ENCODE measurements around the gene SUMO2.
A peak's percentile ranks its signal among the peaks of the same experiment; 100 is the strongest.
"Not testable (repeated sequence)": the region's sequence is repeated elsewhere in the genome, so short reads cannot be mapped to it uniquely, and the experiment has no call there.

SUMO2 gene

DNA sequence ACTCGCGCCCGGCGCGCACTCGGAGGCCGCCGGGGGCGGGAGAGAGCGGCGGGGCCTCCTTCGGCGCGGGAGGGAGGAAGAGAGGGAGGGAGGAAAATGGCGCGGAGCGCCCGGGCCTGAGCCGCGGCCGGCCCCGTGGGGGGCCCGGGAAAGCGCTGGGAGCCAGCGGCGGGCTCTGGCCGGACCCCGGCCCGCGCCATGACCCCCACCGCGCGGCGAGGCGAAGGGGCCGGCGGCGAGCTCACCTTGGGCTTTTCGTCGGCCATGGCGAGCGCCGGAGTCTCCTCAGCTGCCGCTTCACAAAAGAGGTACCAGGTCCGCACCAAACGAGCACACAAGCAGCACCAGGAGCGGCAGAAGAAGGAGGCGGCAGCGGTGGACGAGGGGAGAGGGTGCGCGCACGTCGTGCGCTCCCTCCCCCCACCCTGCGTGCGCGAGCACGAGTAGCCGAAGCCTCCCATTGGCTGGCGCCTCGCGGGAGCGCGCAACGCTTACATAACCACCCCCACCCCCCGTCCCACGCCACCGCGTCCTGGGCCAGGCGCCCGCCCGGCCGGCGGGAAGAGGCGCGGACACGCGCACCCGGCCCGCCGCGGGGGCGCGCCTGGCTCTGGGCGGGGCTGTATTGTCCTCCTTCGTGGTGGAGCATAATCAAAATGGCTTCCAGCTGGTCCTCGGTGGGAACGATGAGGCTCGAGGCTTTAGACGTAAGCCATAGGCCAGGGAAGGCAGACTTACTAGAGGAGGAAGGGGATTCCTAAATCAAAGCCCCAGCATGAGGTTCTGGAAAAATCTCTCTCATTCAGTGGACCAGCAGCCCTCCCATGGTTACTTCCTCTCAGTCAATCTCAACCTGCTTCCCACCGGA lies at the start of gene SUMO2:
SUMO2 (minus strand) TSS at position 391 of the 868 bp plus-strand sequence; CDS start at position 266, 125 bp downstream.
- peak; percentile 84 for DNase-seq

DNA sequence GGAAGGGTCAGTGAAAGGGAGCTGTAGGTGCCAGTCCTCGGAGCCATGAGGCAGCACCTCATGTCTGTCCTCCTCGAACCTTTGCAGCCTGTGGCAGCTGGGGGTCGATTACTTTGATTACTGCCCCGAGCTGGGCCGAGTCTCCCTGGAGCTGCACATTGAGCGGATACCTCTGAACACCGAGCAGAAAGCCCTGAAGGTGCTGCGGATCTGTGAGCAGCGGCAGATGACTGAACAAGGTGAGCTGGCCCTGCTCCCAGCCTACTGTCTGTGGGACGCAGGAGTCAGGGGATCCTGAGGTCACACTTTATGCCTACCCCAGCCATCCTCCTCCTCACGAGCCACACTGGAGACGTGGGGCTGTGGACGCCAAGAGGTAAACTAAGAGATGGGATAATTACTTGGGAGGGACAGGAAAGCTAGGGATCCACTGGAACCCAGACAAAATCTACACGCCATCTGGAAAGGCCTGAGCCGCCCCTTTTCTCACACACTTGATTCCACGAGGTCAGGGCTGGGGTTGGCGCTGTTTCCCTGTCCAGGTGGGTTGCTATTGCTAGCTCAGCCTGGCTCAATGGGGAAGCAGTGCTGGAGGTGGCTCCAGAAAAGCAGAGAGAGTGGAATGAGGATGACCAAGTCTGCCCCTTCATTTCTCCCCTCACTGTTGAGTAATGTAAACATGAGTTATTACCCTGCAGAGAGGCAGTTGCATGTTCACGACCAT lies 49.1 kb upstream of the SUMO2 start:
- DNase-seq = no peak

DNA sequence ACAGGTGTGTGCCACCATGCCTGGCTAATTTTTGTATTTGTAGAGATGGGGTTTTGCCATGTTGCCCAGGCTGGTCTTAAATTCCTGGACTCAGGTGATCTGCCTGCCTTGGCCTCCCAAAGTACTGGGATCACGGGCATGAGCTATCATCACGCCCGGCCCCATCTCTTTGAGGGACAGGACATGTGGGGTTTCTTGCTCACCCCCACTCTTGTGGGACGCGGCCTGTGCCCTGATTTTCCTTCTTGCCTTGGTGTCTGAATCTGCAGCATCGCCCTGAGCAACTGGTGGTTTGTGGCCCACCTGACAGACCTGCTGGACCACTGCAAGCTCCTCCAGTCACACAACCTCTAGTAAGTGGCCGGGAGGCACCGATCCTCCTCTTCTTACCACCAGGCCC lies 48.3 kb upstream of the SUMO2 start:
- DNase-seq = no peak

DNA sequence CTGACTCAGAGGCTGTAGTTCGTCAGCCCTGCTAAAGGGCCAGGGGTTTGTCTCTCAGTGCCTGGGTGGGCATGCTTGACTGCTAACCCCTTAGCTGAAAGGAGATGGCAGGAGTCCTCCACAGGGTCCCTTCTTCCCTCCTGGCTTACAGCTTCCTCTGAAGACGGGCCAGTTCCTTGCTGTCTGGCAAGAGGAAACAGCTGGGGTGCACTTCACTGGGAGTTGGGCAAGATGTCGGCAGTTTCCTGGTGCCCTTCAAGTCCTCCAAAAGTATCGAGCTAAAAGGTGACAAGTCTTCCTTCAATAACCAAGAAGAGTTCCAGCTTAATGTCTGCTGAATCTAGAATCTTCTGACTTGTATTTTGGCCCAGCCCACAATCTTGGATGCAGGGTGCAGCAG lies 46.1 kb upstream of the SUMO2 start:
- no peak for DNase-seq

DNA sequence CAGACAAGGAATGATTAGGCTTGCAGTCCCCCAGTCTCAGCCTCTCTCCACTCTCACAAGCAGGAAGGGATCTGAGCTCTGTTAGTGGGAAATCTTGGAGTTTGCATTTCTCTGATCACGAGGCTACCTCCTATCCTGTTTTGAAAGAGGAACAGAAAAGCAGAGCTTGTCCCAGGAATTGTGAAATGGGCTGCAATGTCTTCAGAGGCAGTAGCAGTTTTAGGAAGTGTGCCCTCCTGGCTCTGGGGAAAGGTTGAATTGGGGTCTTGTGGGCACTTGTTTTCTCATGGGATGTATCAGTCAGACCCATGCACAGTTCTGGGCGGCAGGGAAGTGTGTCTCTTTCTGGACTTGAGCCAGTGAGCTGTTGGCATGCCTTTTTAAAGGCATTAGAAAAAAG lies 45.5 kb upstream of the SUMO2 start:
- DNase-seq = no peak

DNA sequence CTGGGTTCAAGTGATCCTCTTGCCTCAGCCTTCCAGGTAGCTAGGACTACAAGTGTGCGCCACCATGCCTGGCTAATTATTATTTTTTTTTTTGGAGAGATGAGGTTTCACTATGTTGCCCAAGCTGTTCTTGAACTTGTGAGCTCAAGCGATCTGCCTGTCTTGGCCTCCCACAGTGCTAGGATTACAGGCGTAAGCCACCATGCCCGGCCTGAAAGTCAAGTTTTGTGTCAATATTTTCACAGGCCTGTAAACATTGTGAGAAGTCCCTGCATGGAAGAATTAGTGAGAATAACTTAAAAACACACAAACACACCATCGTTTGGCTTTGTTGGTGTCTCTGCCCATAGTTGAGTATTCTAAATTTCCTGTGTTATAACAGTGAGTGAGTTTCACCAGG lies 45.0 kb upstream of the SUMO2 start:
- DNase-seq = no peak

DNA sequence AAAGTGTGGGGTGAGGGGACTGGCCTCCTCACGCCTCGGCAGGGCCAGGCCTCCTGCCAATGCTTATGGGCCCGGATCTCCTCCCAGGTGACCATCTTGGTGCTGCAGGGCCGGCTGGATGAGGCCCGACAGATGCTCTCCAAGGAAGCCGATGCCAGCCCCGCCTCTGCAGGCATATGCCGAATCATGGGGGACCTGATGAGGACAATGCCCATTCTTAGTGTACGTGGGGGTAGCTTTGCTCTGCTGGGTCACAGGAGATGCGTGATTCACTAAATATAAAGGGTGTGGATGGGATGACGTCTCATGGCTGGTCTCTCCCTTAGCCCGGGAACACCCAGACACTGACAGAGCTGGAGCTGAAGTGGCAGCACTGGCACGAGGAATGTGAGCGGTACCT lies 42.3 kb upstream of the SUMO2 start:
- DNase-seq = no peak

DNA sequence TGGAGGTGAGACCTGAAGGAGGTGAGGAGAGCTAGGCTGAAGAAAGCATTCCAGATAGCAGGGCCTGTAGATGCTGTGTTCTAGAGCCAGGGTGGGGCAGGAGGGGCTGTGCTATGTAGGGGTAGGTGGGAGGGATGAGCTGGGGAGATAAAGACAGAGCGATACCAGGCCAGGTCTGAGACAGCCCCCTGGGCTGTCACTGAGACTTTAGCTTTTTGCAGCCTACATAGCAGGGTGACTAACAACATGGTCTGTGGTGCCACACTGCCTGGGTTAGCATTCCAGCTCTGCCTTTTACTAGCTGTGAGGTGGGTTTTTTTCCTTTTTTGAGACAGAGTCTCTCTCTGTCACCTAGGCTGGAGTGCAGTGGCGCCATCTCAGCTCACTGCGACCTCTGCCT lies 37.1 kb upstream of the SUMO2 start:
- no peak for DNase-seq

DNA sequence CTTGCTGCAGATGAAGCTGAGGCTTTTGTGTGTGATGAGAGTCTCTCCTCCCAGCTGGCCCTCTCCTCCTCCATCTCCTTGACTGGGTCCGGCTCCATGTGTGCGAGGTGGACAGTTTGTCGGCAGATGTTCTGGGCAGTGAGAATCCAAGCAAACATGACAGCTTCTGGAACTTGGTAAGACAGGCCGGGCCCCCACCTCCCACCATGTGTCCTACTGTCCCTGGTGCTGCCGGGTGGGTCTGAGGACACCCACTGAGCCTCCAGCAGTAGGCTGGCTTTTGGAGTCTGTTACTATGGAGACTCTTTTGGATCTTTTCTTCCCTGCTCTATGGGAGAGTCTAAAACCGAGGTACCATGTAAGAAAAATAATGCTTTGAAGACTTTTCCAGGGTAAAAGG lies 35.4 kb upstream of the SUMO2 start:
- no peak for DNase-seq

DNA sequence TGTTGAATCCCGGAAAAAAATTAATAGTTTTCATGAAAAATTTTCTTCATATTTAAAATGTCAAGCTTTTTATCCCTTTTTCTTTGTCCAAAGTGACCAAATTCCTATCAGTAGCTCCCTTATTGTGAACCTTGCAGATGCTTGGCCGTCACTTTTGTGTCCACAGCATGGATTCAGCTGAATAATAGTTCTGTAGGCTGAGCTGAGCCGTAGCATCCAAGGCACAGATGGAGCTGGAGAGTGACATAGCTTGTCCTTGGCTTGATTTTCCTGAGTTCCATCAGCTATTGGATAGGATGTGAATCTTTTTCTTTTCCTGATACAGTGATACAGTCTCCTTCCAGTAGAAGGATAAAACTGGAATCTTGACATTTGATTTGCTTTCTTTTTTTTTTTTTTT lies 26.3 kb upstream of the SUMO2 start:
- no peak for DNase-seq

DNA sequence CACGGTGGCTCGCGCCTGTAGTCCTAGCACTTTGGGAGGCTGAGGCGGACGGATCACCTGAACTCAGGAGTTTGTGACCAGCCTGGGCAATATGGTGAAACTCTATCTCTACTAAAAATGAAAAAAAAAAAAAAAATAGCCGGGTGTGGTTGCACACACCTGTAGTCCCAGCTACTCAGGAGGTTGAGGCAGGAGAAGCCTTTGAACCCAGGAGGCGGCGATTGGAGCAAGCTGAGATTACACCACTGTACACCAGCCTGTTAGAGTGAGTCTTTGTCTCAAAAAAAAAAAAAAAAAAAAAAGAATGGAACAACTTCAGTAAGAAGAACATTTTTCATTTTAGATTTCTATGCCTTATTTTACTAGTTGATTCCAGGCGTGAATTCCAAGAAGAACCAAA lies 25.4 kb upstream of the SUMO2 start:
- no peak for DNase-seq

DNA sequence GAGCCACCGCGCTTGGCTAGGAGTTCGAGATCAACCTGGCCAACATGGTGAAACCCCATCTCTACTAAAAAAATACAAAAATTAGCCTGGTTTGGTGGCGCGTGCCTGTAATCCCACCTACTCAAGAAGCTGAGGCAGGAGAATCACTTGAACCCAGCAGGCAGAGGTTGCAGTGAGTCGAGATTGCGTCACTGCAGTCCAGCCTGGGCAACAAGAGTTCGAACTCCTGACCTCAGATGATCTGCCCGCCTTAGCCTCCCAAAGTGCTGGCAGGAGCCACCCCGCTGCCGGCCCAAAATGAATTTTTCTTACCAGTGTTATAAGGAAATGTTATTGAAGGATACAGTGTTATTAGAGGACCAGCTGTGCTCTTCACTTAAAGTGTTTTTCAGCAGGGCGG lies 25.0 kb upstream of the SUMO2 start:
- DNase-seq = no peak

DNA sequence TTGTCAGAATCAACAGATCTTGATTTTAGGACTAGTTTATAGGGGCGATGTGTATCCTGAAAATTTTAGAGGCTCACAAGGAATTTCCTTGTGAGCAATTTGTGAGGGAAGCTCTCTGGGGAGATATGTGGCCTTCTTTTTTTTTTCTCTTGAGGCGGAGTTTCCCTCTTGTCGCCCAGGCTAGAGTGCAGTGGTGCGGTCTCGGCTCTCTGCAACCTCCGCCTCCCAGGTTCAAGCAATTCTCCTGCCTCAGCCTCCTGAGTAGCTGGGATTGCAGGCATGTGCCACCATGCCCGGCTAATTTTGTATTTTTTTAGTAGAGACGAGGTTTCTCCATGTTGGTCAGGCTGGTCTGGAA lies 24.3 kb upstream of the SUMO2 start:
- not testable (repeated sequence) for DNase-seq

DNA sequence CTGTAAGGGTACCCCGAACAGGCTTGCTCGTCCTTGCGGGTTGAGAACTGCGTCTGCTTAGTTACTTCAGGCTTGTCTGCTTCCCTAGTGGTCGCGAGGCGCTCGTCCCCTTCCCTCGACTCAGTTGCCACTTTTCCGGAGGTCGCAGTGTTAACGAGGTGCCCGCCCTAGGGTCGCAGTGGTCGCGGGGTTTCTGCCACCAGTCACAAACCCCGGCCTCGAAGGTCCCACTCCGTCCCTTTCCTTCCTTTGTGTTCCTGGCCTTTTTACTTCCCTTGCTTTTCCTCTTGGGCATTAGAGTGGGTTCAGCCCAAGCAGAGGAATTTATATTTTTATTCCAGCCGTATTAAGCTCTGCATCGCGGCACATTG lies 23.0 kb upstream of the SUMO2 start:
- no peak for DNase-seq

DNA sequence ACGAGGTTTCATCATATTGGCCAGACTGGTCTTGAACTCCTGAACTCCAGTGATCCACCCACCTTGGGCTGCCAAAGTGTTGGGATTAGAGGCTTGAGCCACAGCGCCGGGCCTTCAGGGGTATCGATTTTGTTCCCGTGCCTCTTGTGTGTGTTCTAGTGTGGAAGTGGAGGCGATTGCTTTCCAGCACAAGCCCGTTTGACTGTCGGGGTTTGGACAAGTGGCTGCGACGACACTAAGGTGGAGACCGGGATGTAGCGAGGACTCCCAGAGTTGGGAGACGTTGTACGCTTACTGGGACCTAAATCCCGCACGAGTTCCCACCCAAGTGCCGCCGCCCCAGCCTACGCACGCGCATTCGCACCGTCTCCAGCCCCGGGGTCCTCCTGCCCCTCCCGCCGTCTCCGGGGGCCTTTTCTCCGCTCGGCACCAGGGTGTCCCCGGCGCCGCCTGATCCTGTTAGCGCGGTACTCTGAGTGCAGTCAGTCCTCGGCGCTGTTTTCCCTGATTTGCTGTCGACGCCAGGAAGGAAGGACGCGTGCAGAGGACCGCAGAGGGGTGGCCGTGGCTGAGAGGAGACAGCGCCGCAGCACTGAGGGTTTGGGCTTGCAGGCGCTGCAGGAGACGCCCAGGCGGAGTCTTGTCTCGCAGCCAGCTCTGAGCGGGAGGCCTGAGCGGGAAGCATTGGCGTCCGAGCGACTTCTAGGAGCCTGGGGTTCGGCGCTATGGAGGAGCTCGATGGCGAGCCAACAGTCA lies 22.5 kb upstream of the SUMO2 start, which contains the start of gene NUP85:
NUP85 (plus strand) TSS at position 643 of the 756 bp plus-strand sequence; CDS start at position 726, 83 bp downstream.
- peak; percentile 74 for DNase-seq

DNA sequence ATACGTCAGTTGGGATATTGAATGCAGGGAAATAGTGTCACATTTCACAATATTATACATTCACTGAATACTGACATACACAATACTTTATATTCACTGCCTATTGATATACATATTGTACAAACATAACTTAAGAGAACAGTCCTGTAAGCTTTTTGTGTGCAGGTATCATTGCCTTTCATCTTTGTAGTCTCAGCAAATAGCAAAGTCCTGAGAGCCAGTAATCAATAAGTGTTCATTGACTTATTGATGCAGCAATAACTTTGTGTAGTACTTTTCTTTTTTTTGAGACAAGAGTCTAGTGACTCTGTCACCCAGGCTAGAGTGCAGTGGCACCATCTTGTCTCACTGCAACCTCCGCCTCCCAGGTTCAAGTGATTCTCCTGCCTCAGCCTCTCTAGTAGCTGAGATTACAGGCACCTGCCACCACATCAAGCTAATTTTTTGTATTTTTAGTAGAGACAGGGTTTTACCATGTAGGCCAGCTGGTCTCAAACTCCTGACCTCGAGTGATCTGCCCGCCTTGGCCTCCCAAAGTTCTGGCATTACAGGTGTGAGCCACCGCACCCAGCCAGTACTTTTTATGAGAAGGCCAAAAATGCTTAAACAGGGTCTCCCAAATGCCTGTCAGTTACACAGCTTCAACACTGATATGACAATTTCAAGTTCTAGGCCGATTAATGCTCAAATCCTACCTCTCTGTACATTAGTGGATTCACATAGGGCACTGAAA lies 17.3 kb upstream of the SUMO2 start:
- DNase-seq = no peak

DNA sequence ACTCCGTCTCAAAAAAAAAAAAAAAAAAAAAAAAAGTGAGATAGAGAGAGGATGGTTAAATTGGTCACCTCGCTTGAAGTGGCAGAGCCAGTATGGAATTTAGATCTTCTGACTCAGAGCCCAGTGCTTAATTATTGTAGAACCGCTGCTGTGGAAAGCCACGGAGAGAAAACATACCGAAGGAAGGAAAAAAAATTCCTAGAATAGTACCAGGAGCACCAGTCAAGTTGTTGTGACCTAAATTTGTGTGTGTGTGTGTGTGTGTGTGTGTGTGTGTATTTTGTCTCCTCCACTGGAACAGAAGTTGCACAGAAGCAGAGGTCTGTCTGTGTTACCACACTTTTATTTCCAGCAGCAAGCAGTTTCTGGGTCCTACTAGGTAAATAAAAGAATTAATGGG lies 12.1 kb upstream of the SUMO2 start:
- DNase-seq = no peak

DNA sequence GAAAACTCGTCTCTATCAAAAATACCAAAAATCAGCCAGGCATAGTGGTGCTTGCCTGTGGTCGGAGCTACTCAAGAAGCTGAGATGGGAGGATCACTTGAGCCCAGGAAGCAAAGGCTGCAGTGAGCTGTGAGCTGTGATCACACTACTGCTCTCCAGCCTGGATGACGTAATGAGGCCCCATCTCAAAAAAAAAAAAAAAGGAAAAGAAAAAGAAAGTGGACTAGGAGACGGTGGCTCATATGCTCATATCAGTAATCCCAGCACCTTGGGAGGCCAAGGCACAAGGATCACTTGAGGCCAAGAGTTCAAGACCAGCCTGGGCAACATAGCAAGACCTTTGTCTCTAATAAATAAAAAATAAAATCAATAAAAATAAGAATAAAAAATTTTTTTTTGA lies 8.8 kb upstream of the SUMO2 start:
- no peak for DNase-seq

DNA sequence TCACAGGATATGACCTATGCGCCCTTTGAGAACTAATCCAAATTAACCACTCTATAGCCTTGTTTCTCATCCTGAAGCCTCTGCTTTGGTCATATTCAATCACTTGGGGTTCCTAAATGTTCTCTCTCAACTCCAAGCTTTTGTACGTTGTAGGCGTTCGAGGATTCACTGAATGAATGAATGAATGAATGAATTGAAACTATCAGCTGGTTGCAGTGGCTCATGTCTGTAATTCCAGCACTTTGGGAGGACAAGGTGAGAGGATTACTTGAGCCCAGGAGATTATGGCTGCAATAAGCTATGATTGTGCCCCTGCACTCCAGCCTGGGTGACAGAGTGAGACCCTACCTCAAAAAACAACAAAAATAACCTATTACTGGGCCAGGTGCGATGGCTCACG lies 5.9 kb upstream of the SUMO2 start:
- no peak for DNase-seq

DNA sequence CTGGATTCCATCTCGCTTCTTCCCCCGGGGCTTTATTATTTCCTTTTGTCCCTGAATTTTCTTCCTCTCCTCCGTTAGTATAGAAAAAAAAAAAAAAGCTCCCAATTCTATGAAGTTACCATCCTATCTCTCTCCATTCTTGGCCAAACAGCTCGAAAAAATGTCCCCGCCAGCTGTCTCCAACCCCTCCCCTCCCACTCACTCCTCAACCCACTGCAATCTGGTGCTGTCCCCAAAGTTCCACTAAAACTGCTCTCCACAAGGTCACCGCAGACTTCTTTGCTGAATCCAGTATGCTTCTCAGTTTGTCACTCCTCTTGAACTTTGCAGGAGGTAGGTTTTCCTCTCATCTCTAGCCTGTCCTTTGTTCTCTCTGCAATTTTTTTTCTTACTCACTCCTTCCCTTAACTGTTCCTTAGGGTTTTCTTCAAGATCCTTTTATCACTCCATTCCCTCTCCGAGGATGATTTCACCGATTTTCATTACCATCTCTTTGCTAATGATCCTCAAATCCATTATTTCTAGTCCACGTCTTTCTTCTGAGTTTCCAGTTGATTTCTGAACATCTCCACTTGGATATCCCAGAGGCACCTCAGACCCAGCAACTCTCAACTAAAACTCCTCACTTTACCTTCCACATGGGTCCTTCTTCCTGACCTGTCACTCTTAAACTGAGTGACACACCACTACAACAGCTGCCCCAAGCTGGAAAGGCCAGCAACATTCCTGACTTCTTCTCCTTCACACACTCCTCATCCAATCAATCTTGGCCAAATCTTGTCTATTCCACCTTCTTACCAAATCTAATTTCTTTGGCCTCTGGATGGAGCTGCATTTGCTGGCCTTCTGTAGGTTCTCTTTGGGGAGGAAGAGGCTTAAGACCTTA lies 1.5 kb upstream of the SUMO2 start:
- DNase-seq = no peak

DNA sequence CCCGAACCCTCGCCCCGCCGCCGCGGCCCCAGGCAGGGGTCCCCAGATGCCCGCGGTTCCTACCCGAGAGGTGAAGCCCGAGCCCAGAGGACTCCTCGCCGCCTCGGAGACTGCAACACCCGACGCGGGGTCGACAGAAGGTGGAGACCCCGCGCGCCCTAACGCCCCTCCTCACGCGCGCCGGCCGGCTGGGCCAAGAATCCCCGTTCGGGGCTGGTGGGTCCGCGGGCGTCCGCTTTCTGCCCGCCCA lies 515 bp downstream of the SUMO2 start:
- DNase-seq = no peak

DNA sequence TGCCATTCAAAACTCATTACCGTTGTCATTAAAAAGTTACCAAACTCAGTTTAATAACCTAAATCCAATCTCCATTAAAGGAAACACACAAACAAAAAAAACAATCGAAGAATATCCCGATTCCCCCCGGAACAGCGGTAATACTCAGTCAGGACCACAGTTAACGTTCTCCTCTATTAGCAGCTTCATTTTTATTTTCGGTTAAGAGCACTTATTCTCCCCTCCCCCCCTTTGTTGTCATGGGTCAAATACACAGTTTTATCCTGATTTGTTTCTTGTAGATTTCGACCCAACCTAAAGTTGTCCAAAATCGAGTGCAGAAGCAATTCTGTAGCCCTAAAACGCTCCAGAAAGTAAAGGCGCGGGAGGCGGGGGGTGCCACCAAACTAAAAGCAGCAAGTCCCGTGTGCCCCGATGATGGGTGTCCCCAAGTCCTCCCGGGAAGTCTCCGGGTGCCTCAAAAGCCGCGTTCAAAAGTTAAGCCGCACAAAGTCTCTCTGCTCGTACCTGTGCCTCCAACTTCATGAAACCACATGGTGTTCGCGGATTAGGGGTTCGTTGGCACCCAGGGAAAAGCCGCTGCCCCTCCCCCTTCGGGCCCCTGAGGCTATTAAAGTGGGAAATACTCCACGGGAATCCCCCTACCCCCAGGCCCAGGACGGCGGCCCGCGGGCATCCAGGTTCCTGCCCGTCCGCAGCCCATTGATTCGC lies 996 bp downstream of the SUMO2 start:
- DNase-seq = no peak

Data from amniotic stem cell (primary cell).